ENCODE results near the gene VDAC2. TPM values are rescaled to one million over a fixed set of nuclear protein-coding genes. Genes with fewer than 3 reads are reported as not detected.
"Not testable (repeated sequence)": the region's sequence is repeated elsewhere in the genome, so short reads cannot be mapped to it uniquely, and the experiment has no call there.

VDAC2 gene
- total RNA-seq, 4 donors from 2014 or later = 89.1 to 114 (median 109) TPM

- TF ChIP-seq, protein P1, sequence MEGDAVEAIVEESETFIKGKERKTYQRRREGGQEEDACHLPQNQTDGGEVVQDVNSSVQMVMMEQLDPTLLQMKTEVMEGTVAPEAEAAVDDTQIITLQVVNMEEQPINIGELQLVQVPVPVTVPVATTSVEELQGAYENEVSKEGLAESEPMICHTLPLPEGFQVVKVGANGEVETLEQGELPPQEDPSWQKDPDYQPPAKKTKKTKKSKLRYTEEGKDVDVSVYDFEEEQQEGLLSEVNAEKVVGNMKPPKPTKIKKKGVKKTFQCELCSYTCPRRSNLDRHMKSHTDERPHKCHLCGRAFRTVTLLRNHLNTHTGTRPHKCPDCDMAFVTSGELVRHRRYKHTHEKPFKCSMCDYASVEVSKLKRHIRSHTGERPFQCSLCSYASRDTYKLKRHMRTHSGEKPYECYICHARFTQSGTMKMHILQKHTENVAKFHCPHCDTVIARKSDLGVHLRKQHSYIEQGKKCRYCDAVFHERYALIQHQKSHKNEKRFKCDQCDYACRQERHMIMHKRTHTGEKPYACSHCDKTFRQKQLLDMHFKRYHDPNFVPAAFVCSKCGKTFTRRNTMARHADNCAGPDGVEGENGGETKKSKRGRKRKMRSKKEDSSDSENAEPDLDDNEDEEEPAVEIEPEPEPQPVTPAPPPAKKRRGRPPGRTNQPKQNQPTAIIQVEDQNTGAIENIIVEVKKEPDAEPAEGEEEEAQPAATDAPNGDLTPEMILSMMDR (IDR thresholded peaks at IDR 0.05) = no peak
- TF ChIP-seq POLR2A (IDR thresholded peaks at IDR 0.05) = no peak
- no peak for TF ChIP-seq EP300 (IDR thresholded peaks at IDR 0.05)
- WGBS, 2 donors = 82 to 83% methylated on average over 15 to 16 of the region's 16 CpGs
Measured at GRCh38 chr10:75209086-75209920, 1.3 kb upstream of the VDAC2 start.

DNA sequence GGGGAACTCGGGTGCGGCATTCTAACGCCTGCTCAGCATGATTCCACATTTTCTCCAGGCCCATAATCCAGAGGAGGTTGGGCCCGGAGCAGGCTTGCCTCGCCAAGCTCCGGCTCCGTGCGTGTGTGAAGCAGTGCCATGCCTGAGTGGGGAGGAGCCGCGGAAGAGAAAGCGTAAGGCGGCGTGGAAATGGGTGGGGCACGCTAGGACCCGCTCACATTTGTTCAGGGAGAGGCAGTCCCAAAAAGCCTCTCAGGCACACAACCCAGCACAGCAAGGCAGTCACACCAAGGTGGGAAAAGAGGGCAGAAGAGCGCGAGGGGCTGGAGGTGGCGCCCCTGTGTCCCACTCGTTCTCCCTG is 695 bp upstream of the VDAC2 start:
- H3K27me3 ChIP-seq = no peaks in the 10 kb centered on the region
- peak; percentile 63 to 69 for DNase-seq (ENCODE audit: low spot score in 2 of 2)

More at GRCh38 chr10:75209086-75209920, 1.3 kb upstream of the VDAC2 start:
- Histone ChIP-seq H3K9me3 (no peaks in the 10 kb centered on the region), H3K36me3 (peaks cover 0 to 18% (median 4%) of the 10 kb centered on the region in 3 donors), H3K4me1 (peaks cover 5 to 33% (median 16%) of the 10 kb centered on the region in 4 donors), H3K27me3 (no peaks in the 10 kb centered on the region), H3K4me3 (peak overlapping the region; percentile 70 to 99 (median 86)), H3K27ac (peak overlapping the region; percentile 97 to 100 (median 98))
- no peak for DNase-seq (ENCODE audit: low spot score in 2 of 2)

GRCh38 chr10:75211007-75211691 is 553 bp downstream of the VDAC2 start:
- Histone ChIP-seq H3K27me3 (no peaks in the 10 kb centered on the region), H3K27ac (peak overlapping the region; percentile 97 to 100 (median 98)), H3K9me3 (no peaks in the 10 kb centered on the region), H3K4me3 (peak overlapping the region; percentile 70 to 99 (median 86)), H3K36me3 (peaks cover 4 to 36% (median 4%) of the 10 kb centered on the region in 3 donors), H3K4me1 (peaks cover 5 to 51% (median 17%) of the 10 kb centered on the region in 4 donors)
- TF ChIP-seq POLR2A (IDR thresholded peaks at IDR 0.05) = no peak
- WGBS, 2 donors = 0% methylated on average over 38 of the region's 38 CpGs
- DNase-seq (ENCODE audit: low spot score in 2 of 2) = no peak

More for the DNA sequence above, 695 bp upstream of the VDAC2 start:
- H3K36me3 ChIP-seq = peaks cover 3 to 24% (median 4%) of the 10 kb centered on the region in 3 donors
- H3K9me3 ChIP-seq = no peaks in the 10 kb centered on the region
- peak overlapping the region; percentile 70 to 99 (median 86) for H3K4me3 ChIP-seq
- peak in 1 of 2 donors; percentile 19 for TF ChIP-seq POLR2A (IDR thresholded peaks at IDR 0.05)
- TF ChIP-seq, protein P1 (IDR thresholded peaks at IDR 0.05) = no peak
- 0% methylated on average over 4 to 18 of the region's 19 CpGs for WGBS, 2 donors
- peaks cover 5 to 39% (median 17%) of the 10 kb centered on the region in 4 donors for H3K4me1 ChIP-seq
- peak overlapping the region; percentile 97 to 100 (median 98) for H3K27ac ChIP-seq

GRCh38 chr10:75212343-75212742 is 1.7 kb downstream of the VDAC2 start:
- Histone ChIP-seq H3K9me3 (no peaks in the 10 kb centered on the region), H3K27ac (peak overlapping the region in 1 of 4 donors; percentile 100), H3K4me1 (peaks cover 5 to 63% (median 19%) of the 10 kb centered on the region in 4 donors), H3K27me3 (no peaks in the 10 kb centered on the region), H3K4me3 (peak overlapping the region in 1 of 4 donors; percentile 99), H3K36me3 (peaks cover 4 to 48% (median 5%) of the 10 kb centered on the region in 3 donors)
- TF ChIP-seq POLR2A (IDR thresholded peaks at IDR 0.05) (no peak), EP300 (IDR thresholded peaks at IDR 0.05) (no peak)
- DNase-seq (ENCODE audit: low spot score in 2 of 2) = no peak
- 76 to 80% methylated on average over 6 of the region's 6 CpGs for WGBS, 2 donors

GRCh38 chr10:75220274-75220673 is 9.7 kb downstream of the VDAC2 start:
- no peak for TF ChIP-seq POLR2A (IDR thresholded peaks at IDR 0.05)
- TF ChIP-seq, protein P1 (IDR thresholded peaks at IDR 0.05) = no peak
- TF ChIP-seq EP300 (IDR thresholded peaks at IDR 0.05) = no peak
- no peak overlapping the region for H3K4me3 ChIP-seq
- WGBS, 2 donors = 85 to 90% methylated on average over 4 of the region's 4 CpGs
- H3K9me3 ChIP-seq = no peaks in the 10 kb centered on the region
- H3K27me3 ChIP-seq = no peaks in the 10 kb centered on the region
- peaks cover 2 to 91% (median 26%) of the 10 kb centered on the region in 3 donors for H3K36me3 ChIP-seq
- H3K27ac ChIP-seq = no peak overlapping the region
- H3K4me1 ChIP-seq = peaks cover 0 to 62% (median 11%) of the 10 kb centered on the region in 4 donors
- DNase-seq (ENCODE audit: low spot score in 2 of 2) = no peak

DNA sequence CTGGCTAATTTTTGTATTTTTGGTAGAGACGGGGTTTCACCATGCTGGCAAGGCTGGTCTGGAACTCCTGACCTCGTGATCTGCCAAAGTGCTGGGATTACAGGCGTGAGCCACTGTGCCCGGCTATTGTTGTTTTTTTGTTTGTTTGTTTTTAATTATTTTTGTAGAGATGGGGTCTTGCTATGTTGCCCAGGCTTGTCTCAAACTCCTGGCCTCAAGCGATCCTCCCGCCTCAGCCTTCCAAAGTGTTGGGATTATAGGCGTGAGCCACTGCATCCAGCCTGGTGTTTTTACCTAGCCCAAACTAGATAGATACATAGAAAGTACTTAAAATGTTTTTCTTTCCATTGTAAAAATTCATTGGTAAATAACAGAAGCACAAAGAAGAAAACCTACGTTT is 10.9 kb downstream of the VDAC2 start:
- H3K9me3 ChIP-seq; H3K27me3 ChIP-seq; DNase-seq (ENCODE audit: low spot score in 2 of 2); H3K4me3 ChIP-seq; H3K27ac ChIP-seq: not testable (repeated sequence)
- H3K4me1 ChIP-seq = peaks cover 0 to 62% (median 22%) of the 10 kb centered on the region in 4 donors
- peaks cover 2 to 79% (median 26%) of the 10 kb centered on the region in 3 donors for H3K36me3 ChIP-seq
- WGBS, 2 donors = 91 to 93% methylated on average over 8 of the region's 8 CpGs
